ENCODE results near the gene GLCE. TPM values are rescaled to one million over a fixed set of nuclear protein-coding genes. Genes with fewer than 3 reads are reported as not detected.
A peak's percentile ranks its signal among the peaks of the same experiment; 100 is the strongest.
"Not testable (repeated sequence)": the region's sequence is repeated elsewhere in the genome, so short reads cannot be mapped to it uniquely, and the experiment has no call there.

Gene GLCE
- total RNA-seq, 1 donor = 17.7 TPM

GRCh38 chr15:69290346-69291164 lies 130.1 kb downstream of the GLCE start:
- DNase-seq (ENCODE audit: low read depth) = peak; percentile 93
- no peak overlapping the region for H3K4me3 ChIP-seq (ENCODE audit: low read depth, low read length)
- no peak for TF ChIP-seq CTCF (IDR thresholded peaks at IDR 0.05; ENCODE audit: insufficient read depth, low read depth, low read length)

- DNase-seq (ENCODE audit: low read depth); H3K4me3 ChIP-seq (ENCODE audit: low read depth, low read length): not testable (repeated sequence)
Observed at GRCh38 chr15:69291651-69292050, 131.2 kb downstream of the GLCE start.

- DNase-seq (ENCODE audit: low read depth) = no peak
- no peak for TF ChIP-seq CTCF (IDR thresholded peaks at IDR 0.05; ENCODE audit: insufficient read depth, low read depth, low read length)
- no peak overlapping the region for H3K4me3 ChIP-seq (ENCODE audit: low read depth, low read length)
Observed at GRCh38 chr15:69292826-69293420, 132.5 kb downstream of the GLCE start.

- H3K4me3 ChIP-seq (ENCODE audit: low read depth, low read length) = no peak overlapping the region
- DNase-seq (ENCODE audit: low read depth) = no peak
- no peak for TF ChIP-seq CTCF (IDR thresholded peaks at IDR 0.05; ENCODE audit: insufficient read depth, low read depth, low read length)
Observed at GRCh38 chr15:69293741-69294615, 133.5 kb downstream of the GLCE start.

GRCh38 chr15:69296606-69297005 lies 136.2 kb downstream of the GLCE start:
- no peak for TF ChIP-seq CTCF (IDR thresholded peaks at IDR 0.05; ENCODE audit: insufficient read depth, low read depth, low read length)
- H3K4me3 ChIP-seq (ENCODE audit: low read depth, low read length) = no peak overlapping the region
- DNase-seq (ENCODE audit: low read depth) = no peak

GRCh38 chr15:69297642-69298353 lies 137.4 kb downstream of the GLCE start:
- no peak for DNase-seq (ENCODE audit: low read depth)
- no peak overlapping the region for H3K4me3 ChIP-seq (ENCODE audit: low read depth, low read length)
- no peak for TF ChIP-seq CTCF (IDR thresholded peaks at IDR 0.05; ENCODE audit: insufficient read depth, low read depth, low read length)

All from fibroblast of villous mesenchyme (primary cell).